Neural progenitor cell (in vitro differentiated cells): Measurements from ENCODE around the gene ZNF506. TPM values are rescaled to one million over a fixed set of nuclear protein-coding genes. Genes with fewer than 3 reads are reported as not detected.
"Not testable (repeated sequence)": the region's sequence is repeated elsewhere in the genome, so short reads cannot be mapped to it uniquely, and the experiment has no call there.

Experiments
- DNase-seq: peaks from one replicate; pipeline ENCODE4 v3.0.0-alpha.2; 2016; ENCODE audit warnings: low spot score
- H2AFZ ChIP-seq: fragments of 200-600 bp; sonication (generic); replicated peaks from 2 replicates; pipeline ENCODE4 v1.6.1; 2016; ENCODE audit warnings: antibody characterized with exemption
- H3F3A ChIP-seq: fragments of 200-600 bp; sonication (generic); 2 replicates; pipeline ENCODE4 v1.6.1; 2016; ENCODE audit warnings: antibody characterized with exemption, low read depth
- H3K27ac ChIP-seq: fragments of 200-600 bp; sonication (generic); 2 replicates; pipeline ENCODE4 v1.5.1; 2016; ENCODE audit warnings: mild to moderate bottlenecking
- H3K27me3 ChIP-seq: fragments of 200-600 bp; sonication (generic); 2 replicates; pipeline ENCODE4 v1.6.1; 2016; ENCODE audit warnings: mild to moderate bottlenecking, moderate library complexity
- H3K36me3 ChIP-seq: fragments of 200-600 bp; sonication (generic); 2 replicates; pipeline ENCODE4 v1.5.1; 2016
- H3K4me1 ChIP-seq: fragments of 200-600 bp; sonication (generic); 2 replicates; pipeline ENCODE4 v1.6.1; 2016; ENCODE audit warnings: mixed run types
- H3K4me2 ChIP-seq: fragments of 200-600 bp; sonication (generic); 2 replicates; pipeline ENCODE4 v1.6.1; 2016
- H3K4me3 ChIP-seq: fragments of 200-600 bp; sonication (generic); 2 replicates; pipeline ENCODE4 v1.5.1; 2016
- H3K79me2 ChIP-seq: fragments of 200-600 bp; sonication (generic); 2 replicates; pipeline ENCODE4 v1.6.1; 2016; ENCODE audit warnings: low read depth
- H3K9ac ChIP-seq: fragments of 200-600 bp; sonication (generic); 2 replicates; pipeline ENCODE4 v1.6.1; 2016
- H3K9me3 ChIP-seq: fragments of 200-600 bp; sonication (generic); 2 replicates; pipeline ENCODE4 v1.5.1; 2016; ENCODE audit warnings: low read depth
- H4K20me1 ChIP-seq: fragments of 200-600 bp; sonication (generic); 2 replicates; pipeline ENCODE4 v1.6.1; 2016; ENCODE audit warnings: low read depth
- H3K27ac Mint-ChIP-seq: 3 replicates; pipeline ENCODE4 v1.8.0; 2021; ENCODE audit warnings: mixed read lengths
- H3K27me3 Mint-ChIP-seq: 2 replicates; pipeline ENCODE4 v1.8.0; 2022; ENCODE audit warnings: low read depth, mild to moderate bottlenecking, inconsistent platforms, moderate library complexity, mixed read lengths; ENCODE audit not compliant: insufficient read depth
- H3K36me3 Mint-ChIP-seq: 3 replicates; pipeline ENCODE4 v1.8.0; 2021; ENCODE audit warnings: mixed read lengths
- H3K4me1 Mint-ChIP-seq: 3 replicates; pipeline ENCODE4 v1.8.0; 2021; ENCODE audit warnings: mixed read lengths
- H3K4me3 Mint-ChIP-seq: 3 replicates; pipeline ENCODE4 v1.8.0; 2021; ENCODE audit warnings: mild to moderate bottlenecking, moderate library complexity, mixed read lengths
- H3K9me3 Mint-ChIP-seq: 3 replicates; pipeline ENCODE4 v1.8.0; 2020; ENCODE audit warnings: mixed read lengths
- EZH2 ChIP-seq: fragments of 200-600 bp; sonication (generic); IDR thresholded peaks from 2 replicates; pipeline ENCODE4 v1.6.1; 2017; ENCODE audit warnings: antibody characterized with exemption, mild to moderate bottlenecking, moderate library complexity
- EZH2phosphoT487 ChIP-seq: fragments of 200-600 bp; sonication (generic); IDR thresholded peaks from 2 replicates; pipeline ENCODE4 v1.6.1; 2017; ENCODE audit warnings: antibody characterized with exemption
- total RNA-seq: library from RNA; depleted of rRNA; stranded (reverse); fragments of >200 nt; gene quantifications from 2 replicates; pipeline ENCODE4 v1.2.3, GENCODE V29; 2015; ENCODE audit warnings: low replicate concordance
- TF ChIP-seq, protein P1 (sequence below): fragments of 200-600 bp; sonication (generic); IDR thresholded peaks from 2 replicates; pipeline ENCODE4 v1.5.1; 2017; ENCODE audit warnings: antibody characterized with exemption, mild to moderate bottlenecking

The ZNF506 gene
- total RNA-seq, 1 donor from 2014 or later = 19.9 TPM

DNA sequence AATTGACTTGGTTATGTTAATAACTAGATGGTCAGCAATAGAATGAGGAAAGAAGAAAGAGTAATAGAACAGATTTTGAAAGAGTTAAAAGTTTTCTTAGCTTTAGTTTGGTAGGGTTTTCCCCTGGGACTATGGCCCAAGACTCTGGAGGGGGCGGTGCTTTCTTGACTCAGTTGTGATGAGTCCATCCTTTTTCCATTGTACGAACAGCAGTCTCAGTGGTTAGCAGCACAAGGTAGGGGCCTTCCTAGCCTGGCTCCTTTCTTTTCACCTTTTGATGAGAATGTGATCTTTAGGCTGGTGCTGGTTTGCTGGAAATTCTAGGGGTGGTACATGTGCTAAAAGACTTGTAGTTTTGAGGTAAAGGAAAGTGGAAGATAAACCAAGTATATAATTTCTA lies 38.8 kb downstream of the ZNF506 start:
- H3K4me3 ChIP-seq = no peak overlapping the region
- peaks cover 55% of the 10 kb centered on the region for H3K9me3 Mint-ChIP-seq
- no peaks in the 10 kb centered on the region for H3K9me3 ChIP-seq
- H3K27ac ChIP-seq = no peak overlapping the region
- H3K4me3 Mint-ChIP-seq = no peak overlapping the region
- peaks cover 3% of the 10 kb centered on the region for H3K27me3 Mint-ChIP-seq
- no peaks in the 10 kb centered on the region for H3K27me3 ChIP-seq
- no peak overlapping the region for H3K4me2 ChIP-seq
- H3K4me1 ChIP-seq = peaks cover under 1% of the 10 kb centered on the region
- H3F3A ChIP-seq = no peaks in the 10 kb centered on the region
- no peaks in the 10 kb centered on the region for H3K36me3 ChIP-seq
- no peak for DNase-seq
- H3K4me1 Mint-ChIP-seq = no peaks in the 10 kb centered on the region
- H3K27ac Mint-ChIP-seq = no peak overlapping the region
- no peaks in the 10 kb centered on the region for H4K20me1 ChIP-seq
- no peak overlapping the region for H3K9ac ChIP-seq
- peaks cover 48% of the 10 kb centered on the region for H3K36me3 Mint-ChIP-seq
- H2AFZ ChIP-seq = no peak overlapping the region
- TF ChIP-seq EZH2 (no peak), EZH2phosphoT487 (no peak)
- TF ChIP-seq, protein P1, sequence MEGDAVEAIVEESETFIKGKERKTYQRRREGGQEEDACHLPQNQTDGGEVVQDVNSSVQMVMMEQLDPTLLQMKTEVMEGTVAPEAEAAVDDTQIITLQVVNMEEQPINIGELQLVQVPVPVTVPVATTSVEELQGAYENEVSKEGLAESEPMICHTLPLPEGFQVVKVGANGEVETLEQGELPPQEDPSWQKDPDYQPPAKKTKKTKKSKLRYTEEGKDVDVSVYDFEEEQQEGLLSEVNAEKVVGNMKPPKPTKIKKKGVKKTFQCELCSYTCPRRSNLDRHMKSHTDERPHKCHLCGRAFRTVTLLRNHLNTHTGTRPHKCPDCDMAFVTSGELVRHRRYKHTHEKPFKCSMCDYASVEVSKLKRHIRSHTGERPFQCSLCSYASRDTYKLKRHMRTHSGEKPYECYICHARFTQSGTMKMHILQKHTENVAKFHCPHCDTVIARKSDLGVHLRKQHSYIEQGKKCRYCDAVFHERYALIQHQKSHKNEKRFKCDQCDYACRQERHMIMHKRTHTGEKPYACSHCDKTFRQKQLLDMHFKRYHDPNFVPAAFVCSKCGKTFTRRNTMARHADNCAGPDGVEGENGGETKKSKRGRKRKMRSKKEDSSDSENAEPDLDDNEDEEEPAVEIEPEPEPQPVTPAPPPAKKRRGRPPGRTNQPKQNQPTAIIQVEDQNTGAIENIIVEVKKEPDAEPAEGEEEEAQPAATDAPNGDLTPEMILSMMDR = no peak
- H3K79me2 ChIP-seq = peaks cover 18% of the 10 kb centered on the region

DNA sequence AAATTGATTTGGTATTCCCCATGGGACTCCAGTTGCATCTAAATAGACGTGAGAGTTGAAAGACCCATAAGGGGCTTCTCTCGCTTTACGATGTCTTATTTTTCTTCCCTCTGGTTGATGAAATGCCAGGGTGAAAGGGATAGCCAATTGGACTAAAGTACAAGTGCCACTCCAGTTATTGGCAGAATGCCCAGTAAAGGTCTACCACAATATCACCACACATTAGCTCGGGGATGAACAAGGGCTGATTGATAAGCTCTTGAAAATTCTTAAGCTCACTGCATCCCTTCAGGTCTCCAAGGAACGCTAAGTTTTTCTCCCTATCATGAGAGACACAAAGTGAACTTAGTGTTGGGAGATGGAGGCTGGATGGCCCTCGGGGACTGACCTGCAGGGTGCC lies 39.8 kb downstream of the ZNF506 start:
- H3K79me2 ChIP-seq = peaks cover 28% of the 10 kb centered on the region
- H3K9me3 ChIP-seq, H3K27me3 Mint-ChIP-seq, H3K4me1 Mint-ChIP-seq, H3K9ac ChIP-seq, H3K4me3 ChIP-seq, H3K36me3 ChIP-seq, H3K4me3 Mint-ChIP-seq, DNase-seq, H3K4me1 ChIP-seq, H2AFZ ChIP-seq, H3K27me3 ChIP-seq, H3K27ac ChIP-seq, H3K27ac Mint-ChIP-seq, H4K20me1 ChIP-seq, H3F3A ChIP-seq, H3K4me2 ChIP-seq: not testable (repeated sequence)
- Mint-ChIP-seq H3K36me3 (peaks cover 45% of the 10 kb centered on the region), H3K9me3 (peaks cover 52% of the 10 kb centered on the region)

DNA sequence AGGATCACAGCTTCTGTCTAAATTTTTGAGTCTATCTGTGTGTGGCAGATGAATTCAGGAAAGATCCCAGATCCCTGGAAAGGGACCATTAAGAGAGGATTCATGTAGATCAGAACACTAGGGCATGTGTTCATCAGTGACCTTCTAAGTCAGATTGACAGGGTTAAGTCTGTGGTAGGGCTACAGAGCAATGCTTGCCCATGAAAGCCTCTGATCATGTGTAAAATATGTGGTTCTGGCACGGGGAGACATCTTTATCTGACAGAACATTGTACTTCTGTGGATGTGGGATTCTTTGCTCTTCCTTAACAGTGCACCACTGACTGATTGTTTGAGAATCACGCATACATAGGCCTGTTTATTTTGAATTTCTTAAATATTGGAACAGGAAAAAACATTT lies 42.9 kb downstream of the ZNF506 start:
- Mint-ChIP-seq H3K9me3 (peaks cover 33% of the 10 kb centered on the region), H3K27me3 (no peaks in the 10 kb centered on the region), H3K4me3 (peak overlapping the region; percentile 50), H3K36me3 (peaks cover 29% of the 10 kb centered on the region), H3K4me1 (peaks cover 10% of the 10 kb centered on the region), H3K27ac (no peak overlapping the region)
- Histone ChIP-seq H3K9ac (no peak overlapping the region), H3F3A (peaks cover 9% of the 10 kb centered on the region), H3K4me1 (peaks cover 15% of the 10 kb centered on the region), H3K4me3 (no peak overlapping the region), H3K27me3 (no peaks in the 10 kb centered on the region), H2AFZ (no peak overlapping the region), H3K79me2 (peaks cover 31% of the 10 kb centered on the region), H3K9me3 (no peaks in the 10 kb centered on the region), H3K36me3 (no peaks in the 10 kb centered on the region), H4K20me1 (no peaks in the 10 kb centered on the region), H3K27ac (no peak overlapping the region), H3K4me2 (no peak overlapping the region)
- TF ChIP-seq EZH2 = no peak
- TF ChIP-seq, protein P1 = no peak
- TF ChIP-seq EZH2phosphoT487 = no peak
- DNase-seq = no peak

DNA sequence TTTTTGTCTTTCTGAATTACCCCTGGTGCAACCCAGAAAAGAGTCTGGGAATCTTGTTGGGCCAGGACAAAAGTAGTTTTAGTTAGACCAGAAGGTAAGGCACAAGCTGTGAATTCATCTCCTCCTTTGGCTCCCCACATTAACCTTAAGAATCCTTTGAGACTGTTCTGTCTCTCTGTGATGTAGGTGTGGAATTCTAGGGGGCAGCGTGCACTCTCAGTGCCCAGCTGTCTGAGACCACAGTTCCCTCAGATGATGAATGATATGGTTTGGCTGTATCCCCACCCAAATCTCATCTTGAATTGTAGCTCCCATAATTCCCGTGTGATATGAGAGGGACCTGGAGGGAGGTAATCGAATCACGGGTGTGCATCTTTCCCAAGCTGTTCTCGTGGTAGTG lies 43.9 kb downstream of the ZNF506 start:
- Mint-ChIP-seq H3K4me1 (peaks cover 10% of the 10 kb centered on the region), H3K4me3 (peak overlapping the region; percentile 99), H3K9me3 (peaks cover 33% of the 10 kb centered on the region), H3K36me3 (peaks cover 26% of the 10 kb centered on the region), H3K27me3 (no peaks in the 10 kb centered on the region), H3K27ac (no peak overlapping the region)
- H3K27me3 ChIP-seq = no peaks in the 10 kb centered on the region
- peaks cover 15% of the 10 kb centered on the region for H3K4me1 ChIP-seq
- H2AFZ ChIP-seq = no peak overlapping the region
- H3K4me3 ChIP-seq = peak overlapping the region; percentile 96
- no peak overlapping the region for H3K27ac ChIP-seq
- H3K4me2 ChIP-seq = peak overlapping the region; percentile 89
- peaks cover 31% of the 10 kb centered on the region for H3K79me2 ChIP-seq
- no peak for DNase-seq
- H3F3A ChIP-seq = peaks cover 9% of the 10 kb centered on the region
- no peaks in the 10 kb centered on the region for H3K9me3 ChIP-seq
- H3K9ac ChIP-seq = no peak overlapping the region
- no peaks in the 10 kb centered on the region for H4K20me1 ChIP-seq
- H3K36me3 ChIP-seq = no peaks in the 10 kb centered on the region
- TF ChIP-seq EZH2phosphoT487 (no peak), EZH2 (no peak)
- TF ChIP-seq, protein P1 = peak; percentile 15
